Measurements from ENCODE around the gene ZC3H12D.
"Not testable (repeated sequence)": the region's sequence is repeated elsewhere in the genome, so short reads cannot be mapped to it uniquely, and the experiment has no call there.

The ZC3H12D gene

DNA sequence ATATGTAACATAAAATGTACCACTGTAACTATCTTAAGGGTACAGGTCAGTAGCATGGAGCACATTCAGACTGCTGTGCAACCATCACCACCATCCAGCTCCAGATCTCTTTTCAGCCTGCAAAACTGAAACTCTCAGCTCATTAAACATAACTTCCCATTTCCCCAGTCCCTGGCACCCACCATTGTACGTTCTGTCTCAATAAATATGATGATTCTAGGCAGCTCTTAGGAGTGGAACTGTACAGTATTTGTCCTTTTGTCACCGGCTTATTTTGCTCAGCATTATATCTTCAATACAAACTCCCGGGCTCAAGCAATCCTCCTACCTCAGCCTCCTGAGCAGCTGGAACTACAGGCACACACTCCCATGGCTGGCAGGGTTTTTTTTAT, 1.5 kb downstream of the ZC3H12D start:
- no peak for DNase-seq

DNA sequence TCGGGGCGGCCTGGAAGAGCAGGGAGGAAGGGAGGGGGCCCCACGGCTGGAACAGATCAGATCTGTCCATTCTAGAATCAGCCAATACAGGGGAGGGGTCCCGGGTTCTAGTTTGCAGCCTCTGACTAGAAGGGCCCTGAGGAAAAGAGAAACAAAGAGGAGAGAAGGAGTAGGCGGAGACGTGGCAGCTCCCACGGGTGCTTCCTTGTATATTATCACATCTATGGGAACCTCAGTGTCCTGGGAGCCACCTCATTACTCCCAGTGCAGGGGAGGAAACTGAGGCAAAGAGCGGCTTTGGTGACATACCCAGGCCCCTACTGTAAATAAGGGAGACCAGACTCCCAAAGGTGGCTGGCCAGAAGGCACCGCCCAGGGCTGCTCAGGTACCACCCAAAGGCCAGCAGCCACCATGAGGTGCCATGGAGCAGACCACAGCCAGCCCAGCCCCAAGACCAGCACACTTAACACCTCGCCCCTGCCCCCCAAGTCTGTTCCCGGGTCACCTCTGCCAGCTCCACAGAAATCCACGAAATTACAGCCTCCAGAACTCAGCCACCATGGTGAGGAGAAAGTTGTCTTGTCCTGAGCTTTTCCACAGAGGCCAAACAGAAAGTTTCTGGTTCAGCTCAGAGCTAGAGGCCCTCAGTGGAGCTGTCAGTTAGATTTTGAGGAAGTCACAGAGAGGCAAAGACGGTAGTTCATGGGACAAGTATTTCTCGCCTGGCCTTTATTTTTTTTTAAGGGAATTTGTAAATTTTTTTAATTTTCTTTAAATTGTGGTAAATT, 2.1 kb downstream of the ZC3H12D start:
- DNase-seq, result no peak

DNA sequence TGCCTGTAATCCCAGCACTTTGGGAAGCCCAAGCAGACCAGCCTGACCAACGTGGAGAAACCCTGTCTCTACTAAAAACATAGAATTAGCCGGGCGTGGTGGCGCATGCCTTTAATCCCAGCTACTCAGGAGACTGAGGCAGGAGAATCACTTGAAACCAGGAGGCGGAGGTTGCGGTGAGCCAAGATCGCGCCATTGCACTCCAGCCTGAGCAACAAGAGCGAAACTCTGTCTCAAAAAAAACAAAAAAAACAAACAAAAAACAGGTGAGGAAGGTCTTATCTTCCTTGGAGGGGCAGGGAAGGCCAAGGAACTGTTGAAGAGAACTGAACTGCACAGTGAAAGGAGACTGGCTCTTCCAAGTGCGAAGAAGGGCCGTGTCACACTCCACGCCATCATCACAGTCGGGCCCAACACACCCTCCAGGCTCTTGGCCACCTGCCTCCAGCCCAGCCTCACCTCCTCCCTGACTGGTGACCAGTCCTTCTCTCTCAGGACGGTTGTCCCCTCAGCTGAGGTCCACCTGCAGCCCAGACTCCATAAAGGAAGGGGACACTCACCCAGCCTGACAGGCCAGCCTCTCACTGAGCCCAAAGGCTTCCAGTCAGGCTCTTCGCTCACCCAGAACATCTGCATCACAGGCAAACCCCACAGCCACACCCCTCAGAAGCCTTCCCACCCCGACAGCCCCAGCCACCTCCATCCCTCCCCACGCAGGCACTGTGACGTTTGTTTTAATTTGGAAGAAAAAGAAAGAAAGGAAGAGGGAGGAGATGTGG, 4.1 kb downstream of the ZC3H12D start:
- no peak for DNase-seq

DNA sequence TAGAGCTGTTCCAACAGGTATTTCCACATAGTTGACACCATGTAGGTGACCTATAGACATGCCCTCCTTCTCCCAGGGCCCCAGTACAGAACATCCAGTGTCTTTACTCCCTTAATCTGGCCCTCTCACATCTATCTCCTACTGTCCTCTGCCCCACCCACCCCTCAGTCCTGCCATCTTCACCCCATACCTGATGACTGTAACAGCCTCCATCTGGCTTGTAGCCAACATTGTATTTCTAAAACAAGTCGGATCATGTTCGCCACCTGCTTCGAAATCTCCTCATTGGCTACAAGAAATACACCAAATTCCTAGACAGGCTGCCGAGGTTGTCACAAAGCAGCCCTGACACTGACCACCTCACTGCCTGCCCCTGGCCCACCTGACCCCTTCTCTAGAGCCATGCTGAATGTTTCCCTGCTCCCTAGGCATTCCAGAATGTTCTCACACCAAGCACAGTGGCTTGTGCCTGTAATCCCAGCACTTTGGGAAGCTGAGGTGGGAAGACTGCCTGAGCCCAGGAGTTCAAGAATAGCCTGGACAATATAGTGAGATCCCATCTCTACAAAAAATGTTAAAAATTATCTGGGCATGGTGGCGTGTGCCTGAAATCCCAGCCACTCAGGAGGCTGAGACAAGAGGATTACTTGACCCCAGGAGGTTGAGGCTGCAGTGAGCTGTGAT, 6.0 kb downstream of the ZC3H12D start:
- DNase-seq, result no peak

DNA sequence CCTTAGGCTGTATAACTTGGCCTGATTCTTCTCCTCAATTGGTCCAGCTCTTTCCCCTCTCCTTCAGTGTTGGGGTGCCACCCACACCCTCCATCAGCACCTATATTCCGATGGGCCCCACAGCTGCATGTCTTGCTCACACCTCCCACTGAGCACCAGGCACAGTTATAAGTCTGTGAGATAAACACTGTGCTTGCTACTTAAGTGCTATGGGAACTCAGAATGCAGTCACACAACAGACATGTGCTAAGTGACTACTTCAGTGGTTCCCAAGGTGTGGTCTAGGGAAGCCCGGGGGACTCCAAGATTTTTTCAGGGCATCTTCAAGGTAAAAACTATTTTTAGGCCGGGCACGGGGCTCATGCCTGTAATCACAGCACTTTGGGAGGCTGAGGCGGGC, 7.3 kb downstream of the ZC3H12D start:
- DNase-seq, result no peak

DNA sequence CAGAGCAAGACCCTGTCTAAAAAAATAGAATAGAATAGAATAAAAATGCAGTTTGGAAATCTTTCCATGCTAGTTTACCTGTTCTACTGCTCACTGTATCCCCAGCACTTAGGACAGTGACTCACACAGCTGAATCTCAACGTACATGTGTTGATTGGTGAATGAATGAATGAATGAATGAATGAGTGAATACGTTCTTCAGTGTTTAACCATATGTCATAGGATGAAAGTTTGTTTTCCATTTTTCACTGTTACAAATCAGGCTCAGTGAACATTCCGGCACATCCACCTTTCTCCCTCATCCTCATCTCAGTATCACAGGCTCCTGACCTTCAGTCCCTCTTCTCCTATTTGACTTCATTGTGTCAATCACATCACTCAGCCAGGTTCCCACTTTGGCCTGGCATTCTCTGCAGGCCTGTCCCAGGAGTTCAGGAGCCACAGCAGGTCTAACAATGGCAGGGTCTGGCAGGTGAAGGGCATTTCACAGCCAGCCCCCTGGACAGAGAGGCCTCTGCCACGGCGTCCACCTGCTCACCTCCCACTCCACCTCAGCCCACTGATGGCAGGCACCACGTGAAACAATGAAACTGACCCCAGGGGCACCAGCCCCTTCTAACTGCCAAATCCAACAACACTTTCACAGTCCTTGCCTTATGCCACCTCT, 7.9 kb downstream of the ZC3H12D start:
- DNase-seq, result no peak

DNA sequence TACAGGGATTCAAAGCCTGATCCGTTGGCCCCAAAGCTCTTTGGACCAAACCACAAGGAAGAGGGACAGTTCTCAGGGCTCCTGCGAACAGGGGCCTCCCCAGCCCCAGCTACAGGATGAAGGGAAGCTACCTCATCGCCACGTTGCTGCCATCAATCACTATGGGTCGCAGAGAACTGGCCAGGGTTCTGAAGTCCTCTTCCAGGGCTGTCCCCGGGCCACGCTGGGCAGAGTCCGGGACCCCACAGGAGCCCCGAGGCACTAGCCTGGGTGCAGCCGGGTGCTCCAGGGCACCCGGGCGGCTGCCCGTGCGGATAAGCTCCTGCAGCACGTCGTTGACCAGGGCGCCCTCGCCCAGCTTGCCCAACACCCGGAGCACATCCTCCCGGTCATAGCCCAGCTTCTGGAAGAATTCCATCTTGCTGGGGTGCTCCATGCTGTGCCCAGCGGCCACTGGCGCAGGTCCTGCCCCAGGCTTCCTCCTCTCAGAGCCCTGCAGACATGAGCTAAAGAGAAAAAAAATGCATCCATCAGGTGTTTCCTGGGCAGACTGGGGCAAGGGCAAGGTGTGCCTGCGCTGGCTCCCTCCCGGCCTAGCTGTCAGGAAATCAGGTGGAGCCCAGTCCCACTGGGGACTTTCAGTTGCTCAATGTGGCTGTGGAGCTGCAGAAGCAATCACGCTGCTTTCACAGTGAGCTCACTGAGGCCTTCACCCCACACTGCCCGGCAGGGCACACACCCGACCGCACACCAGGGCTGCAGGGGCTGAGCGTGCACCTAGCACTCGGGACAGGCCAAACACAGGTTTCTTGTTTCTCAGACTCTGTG, 10.5 kb downstream of the ZC3H12D start:
- no peak for DNase-seq

DNA sequence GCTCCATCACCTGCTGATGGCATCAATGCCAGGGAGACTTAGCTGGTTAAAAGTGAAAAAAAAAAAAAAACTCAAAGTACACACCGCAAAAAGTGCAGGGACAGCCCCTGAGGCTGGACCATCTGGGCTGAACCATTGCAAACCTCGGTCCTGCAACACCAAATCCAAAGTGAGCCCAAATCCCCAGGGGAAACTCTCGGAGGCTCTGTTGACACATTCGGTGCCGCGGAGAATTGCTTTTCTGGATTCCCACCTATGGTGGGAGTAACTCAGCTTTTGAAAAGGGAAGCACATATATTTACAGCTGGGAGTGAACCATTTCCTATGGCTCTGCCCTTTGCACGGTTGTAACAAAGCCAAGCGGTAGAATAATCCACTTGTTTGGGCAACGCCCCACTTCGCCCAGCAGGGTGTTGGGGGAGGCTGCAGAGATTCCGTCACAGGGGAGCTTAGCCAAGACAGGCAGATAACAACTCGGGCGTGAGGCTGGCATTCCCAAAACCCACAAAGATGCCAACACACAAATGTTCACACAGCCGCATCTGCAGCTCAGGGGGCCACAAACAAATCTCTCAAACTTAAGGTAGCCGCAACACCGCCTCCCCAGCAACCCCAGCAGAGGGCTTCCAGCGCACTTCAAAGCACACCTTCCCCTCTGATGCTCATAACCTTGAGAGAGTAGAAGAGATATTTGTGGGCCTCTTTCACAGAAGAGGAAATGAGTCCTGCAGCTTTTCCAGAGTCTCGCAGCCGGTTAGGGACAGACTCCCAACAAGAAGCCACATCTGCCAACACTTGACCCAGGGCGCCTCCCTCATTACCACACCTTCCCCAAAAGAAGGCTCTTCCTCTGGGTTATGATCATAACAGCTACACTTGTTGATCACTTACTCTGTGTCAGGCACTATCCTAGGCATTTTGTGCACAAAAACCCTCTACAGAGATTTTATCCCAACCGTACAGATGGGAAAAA, 11.4 kb downstream of the ZC3H12D start:
- DNase-seq, result no peak

DNA sequence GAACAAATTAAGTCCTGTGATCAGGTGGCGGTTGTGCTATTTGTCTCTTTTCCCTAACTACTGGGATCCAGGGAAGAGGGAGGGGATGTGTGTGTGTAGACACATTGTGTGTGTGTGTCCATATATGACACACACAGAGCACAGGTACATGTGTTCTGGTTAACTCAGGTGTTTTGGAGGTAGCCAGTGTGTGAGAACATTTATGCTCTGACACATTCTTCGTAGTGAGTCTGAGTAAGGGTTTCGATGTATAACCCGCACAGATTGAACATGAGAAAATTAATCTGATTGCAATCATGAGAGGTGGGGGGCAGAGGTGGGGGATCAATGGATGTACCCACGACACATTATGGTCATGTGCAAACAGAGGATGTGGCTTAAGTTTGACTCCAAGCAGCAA, 12.6 kb downstream of the ZC3H12D start:
- no peak for DNase-seq

DNA sequence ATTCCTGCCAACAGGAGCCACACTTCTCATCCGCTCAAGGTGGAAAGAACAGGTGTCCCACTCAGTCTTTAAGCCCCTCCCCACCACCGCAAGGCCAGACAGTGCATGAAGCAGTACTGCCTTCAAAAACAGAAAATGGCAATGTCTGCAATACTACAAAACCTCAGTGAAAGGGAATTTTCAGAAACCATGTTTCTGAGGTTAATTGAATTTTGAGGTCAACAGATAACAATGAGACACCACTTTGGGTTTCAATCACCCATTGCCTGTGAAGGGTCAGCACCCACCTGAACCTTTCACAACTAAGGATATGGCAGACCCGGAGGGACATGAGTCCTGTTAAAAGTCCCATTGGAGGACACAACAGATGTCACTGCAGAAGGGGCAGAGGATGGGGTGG, 13.0 kb downstream of the ZC3H12D start:
- no peak for DNase-seq

DNA sequence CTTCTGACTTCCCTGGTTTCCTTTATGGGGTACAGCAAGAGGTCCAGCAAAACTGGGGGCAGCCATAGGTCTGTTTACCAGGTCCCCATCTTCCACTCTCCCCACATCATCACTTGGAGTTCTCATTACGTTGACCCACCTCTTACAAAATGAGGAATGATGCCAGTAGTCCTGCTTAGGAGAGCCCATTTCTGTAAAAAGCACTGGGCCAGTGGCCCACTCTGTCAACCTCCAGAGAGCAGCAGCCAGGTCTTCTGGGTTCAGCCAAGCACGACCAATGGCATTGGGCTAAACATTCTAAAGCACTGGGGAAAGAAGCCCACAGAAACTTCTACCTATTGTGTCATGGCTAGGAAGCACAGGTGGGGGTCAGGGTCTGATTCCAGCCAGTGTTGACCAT, 13.9 kb downstream of the ZC3H12D start:
- DNase-seq, result no peak

DNA sequence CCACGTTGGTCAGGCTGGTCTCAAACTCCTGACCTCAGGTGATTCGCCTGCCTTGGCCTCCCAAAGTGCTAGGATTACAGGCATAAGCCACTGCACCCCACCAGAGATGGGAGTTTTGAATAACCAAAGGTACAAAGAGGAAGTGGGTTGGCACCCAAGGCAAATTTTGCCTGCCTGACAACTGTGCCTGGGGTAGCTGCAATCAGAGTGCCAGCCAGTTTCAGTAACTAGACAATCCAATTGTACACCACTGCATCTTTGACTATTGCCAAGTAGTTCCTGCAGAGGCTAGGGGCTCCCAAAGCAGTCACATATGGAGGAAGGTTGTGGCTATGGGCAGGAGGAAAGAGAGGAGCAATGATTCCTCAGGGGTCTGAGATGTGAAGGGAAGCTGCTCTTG, 16.6 kb downstream of the ZC3H12D start:
- no peak for DNase-seq

DNA sequence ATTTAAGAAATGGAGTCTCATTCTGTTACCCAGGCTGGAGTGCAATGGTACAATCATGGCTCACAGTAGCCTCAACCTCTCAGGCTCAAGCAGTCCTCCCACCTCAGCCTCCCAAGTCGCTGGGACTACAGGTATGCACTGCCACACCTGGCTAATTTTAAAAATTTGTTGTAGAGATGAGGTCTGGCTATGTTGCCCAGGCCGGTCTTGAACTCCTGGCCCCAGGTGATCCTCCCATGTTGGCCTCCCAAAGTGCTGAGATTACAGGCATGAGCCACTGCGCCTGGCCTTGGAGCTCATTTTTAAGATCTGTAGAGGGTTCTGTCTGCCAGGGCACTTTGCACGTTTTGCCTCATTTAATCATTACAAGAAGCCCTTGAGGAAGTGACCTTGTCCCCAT, 17.5 kb downstream of the ZC3H12D start:
- DNase-seq, result no peak

DNA sequence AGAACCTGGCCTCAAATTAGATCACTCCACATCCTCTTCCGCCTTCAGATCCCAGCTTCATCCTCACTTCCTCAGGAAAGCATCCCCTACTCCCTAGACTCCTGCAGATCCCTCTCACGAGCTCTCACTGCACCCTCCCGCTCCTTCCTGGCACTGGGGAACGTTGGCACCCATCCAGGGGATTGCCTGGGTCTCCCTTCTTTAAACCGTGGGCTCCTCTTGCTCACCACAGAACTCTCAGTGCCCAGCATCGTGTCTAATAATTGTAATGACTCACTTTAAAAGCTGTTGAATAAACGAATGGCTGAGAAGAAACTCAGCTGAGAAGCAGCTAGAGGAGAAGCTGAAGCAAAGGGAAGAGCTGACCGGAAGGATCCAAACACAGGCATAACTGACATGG, 20.4 kb downstream of the ZC3H12D start:
- no peak for DNase-seq

DNA sequence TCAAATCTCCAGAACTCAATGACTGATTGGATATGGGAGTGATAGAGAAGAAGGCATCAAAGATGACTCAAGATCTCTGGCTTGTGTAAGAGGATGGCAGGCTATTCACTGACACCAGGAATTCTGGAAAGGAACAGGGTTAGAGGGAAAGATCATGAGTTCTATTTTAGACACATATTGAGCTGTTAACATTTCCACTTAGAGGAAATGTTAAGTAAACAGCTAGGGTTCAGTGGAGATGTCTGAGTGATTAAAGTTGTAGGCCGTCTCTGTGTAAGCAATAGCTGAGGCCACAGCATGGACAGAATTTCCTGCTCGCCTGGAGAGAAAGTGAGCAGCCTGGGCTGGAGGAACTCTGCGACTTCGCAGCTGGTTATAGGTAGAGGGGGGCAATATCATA, 21.0 kb downstream of the ZC3H12D start:
- DNase-seq, result no peak

DNA sequence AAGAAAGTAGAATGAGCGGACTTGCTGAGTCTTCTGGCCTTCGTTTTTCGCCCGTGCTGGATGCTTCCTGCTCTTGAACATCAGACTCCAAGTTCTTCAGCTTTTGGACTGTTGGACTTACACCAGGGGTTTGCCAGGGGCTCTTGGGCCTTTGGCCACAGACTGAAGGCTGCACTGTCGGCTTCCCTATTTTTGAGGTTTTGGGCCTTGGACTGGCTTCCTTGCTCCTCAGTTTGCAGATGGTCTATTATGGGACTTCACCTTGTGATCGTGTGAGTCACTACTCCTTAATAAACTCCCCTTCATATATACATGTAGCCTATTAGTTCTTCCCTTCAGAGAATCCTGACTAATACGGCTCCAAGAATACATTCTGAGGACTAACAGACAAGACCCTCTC, 22.1 kb downstream of the ZC3H12D start:
- not testable (repeated sequence) for DNase-seq

DNA sequence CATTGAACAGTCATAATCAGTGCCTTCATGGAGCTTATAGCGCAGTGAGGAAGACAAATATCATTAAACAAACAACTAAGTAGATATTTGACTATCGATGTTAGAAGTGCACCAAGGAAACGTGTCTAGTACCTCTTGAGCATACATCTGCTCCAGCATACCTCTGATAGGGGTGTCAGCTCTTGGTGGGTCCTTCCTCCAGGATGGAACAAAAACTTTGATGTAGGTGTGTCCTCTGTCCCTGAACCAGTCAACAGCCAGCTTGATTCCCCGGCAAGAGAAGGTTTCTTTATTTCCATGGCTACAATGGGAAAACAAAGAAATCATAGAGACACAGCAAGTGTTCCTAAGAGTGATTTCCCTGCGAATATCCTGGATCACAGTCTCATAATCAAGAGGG, 23.1 kb downstream of the ZC3H12D start:
- no peak for DNase-seq

DNA sequence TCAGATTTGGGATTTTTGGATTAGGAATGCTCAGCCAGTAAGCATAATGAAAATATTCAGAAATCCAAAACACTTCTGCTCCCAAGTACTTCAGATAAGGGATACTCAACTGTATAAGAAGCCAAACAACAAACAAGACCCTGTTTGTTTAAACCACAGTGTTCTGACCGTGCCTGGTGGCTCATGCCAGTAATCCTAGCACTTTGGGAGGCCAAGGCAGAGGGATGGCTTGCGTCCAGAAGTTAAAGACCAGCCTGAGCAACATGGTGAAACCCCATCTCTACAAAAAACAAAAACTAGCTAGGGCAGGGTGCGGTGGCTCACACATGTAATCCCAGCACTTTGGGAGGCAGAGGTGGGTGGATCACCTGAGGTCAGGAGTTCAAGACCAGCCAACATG, 24.6 kb downstream of the ZC3H12D start:
- DNase-seq, result not testable (repeated sequence)

DNA sequence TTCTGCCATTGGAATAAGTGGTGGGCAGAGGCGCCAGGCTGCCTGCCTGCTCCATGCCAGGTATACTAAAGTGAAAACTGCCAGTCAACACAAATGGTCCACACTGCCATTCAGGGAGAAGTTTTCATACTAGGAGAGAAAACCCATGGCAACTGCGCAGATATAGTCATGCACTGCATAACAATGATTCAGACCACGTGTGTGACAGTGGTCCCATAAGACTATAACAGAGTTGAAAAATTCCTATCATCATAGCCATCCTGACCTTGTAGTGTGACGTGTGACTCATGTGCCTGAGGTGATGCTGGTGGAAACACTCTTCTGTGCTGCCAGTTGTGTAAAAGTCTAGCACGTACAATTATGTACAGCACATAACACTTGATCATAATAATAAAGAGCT, 25.1 kb downstream of the ZC3H12D start:
- no peak for DNase-seq

DNA sequence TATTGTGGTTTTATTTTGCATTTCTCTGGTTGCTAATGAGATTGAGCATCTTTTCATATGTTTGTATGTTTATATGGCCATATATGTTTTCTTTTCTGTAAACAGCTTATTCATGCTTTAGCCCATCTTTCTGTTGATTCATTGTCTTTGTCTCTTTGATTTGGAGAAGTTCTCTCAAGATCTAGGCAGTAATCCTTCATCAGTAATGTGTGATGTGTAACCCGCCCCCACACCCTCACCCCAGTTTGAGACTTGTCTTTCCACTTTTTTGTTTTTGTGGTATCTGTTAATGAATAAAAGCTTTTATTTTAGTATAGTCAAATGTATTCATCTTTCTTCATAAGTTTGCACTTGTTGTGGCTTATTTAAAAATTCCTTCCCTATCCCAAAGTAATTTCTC, 26.0 kb downstream of the ZC3H12D start:
- DNase-seq, result no peak

DNA sequence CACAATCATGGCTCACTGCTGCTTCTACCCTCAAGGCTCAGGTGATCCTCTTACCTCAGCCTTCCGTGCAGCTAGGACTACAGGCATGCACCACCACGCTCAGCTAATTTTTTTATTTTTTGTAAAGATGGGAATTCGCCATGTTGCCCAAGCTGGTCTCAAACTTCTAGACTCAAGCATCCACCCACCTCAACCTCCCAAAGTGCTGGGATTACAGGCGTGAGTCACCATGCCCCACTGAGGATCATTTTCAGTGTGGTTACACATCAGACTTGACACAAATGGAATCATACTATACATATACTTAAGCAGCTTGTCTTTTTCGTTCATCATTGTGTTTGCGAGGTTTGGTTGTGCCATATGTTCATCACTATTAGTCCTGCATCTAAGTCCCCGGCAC, 26.6 kb downstream of the ZC3H12D start:
- no peak for DNase-seq
